ENCODE data around the gene SLC7A6. TPM values are rescaled to one million over a fixed set of nuclear protein-coding genes. Genes with fewer than 3 reads are reported as not detected.

Gene SLC7A6
- total and polyA plus RNA-seq, 2 experiments from 2014 or later, result 17.3 to 20.9 TPM

DNA sequence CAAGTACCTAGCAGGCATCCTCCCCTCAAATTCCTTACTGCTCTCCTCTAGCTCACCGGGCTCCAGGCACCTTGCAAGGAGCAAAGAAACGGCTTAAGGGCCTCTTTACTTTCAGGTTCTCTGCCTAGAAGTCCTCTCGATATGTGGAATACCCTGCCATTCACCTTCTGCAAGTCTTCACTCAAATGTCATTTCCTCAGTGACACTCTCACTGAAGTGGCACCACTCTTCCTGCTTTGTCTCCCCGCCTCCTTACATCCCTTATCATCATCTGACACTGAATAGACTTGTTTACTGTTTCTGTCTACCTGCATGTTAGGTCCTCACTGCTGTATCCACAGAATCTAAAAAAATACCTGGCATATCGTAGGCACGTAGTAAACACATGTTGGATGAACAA, 45.5 kb downstream of the SLC7A6 start:
- Histone ChIP-seq H3K36me3 (ENCODE audit: low read depth) (peaks cover 17% of the 10 kb centered on the region; the same call in 1 of the 2 replicates), H3K4me2 (ENCODE audit: unreplicated experiment) (peak overlapping the region; percentile 89), H3K79me2 (ENCODE audit: insufficient read depth) (peaks cover 95% of the 10 kb centered on the region), H3K27ac (peak overlapping the region; percentile 71), H3K9me3 (ENCODE audit: low read depth) (no peaks in the 10 kb centered on the region), H3K9me2 (ENCODE audit: insufficient read depth) (no peaks in the 10 kb centered on the region), H3K4me1 (ENCODE audit: insufficient read depth) (peaks cover 9% of the 10 kb centered on the region), H3K4me3 (peak overlapping the region; percentile 90), H3K27me3 (replicated peaks; ENCODE audit: insufficient read depth) (no peaks in the 10 kb centered on the region), H3K9ac (peak overlapping the region; percentile 93), H2AFZ (peak overlapping the region; percentile 93), H3F3A (ENCODE audit: insufficient read depth) (no peaks in the 10 kb centered on the region), H4K20me1 (ENCODE audit: insufficient read depth) (no peaks in the 10 kb centered on the region)
- in situ Hi-C loops (cut with MboI), result no loop called here
- 42 to 45% methylated on average over 6 of the region's 6 CpGs for WGBS, 2 experiments (ENCODE audit: low coverage in 1 of 2, low lambda C conversion rate in 2 of 2, missing lambda C conversion rate in 2 of 2)
- DNase-seq, result no peak
- TF ChIP-seq EZH2phosphoT487 (IDR thresholded peaks at IDR 0.05; ENCODE audit: insufficient read depth, low read depth), result no peak
- no peak for TF ChIP-seq EZH2 (IDR thresholded peaks at IDR 0.05; ENCODE audit: insufficient read depth, poor library complexity, severe bottlenecking)

DNA sequence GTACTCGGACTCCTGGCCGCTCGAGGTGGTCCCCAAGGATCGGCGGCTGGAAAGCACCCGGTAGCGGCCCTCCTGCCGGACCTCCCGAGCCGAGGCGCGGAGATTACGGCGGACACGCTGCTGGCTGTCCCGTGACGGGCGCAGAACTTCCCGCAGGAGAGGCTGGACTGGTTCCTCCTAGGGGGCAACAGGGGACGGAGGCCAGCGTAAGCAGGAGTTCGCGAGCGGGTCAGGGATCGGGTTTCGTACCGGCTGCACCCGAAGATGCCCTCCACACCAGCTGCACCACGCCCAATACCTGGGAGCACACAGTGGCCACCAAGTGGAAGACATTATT, 46.1 kb downstream of the SLC7A6 start:
- in situ Hi-C loops (cut with MboI), result no loop called here
- Histone ChIP-seq H3K36me3 (ENCODE audit: low read depth) (peaks cover 21% of the 10 kb centered on the region; the same call in 1 of the 2 replicates), H3K9me2 (ENCODE audit: insufficient read depth) (no peaks in the 10 kb centered on the region), H3K4me1 (ENCODE audit: insufficient read depth) (peaks cover 9% of the 10 kb centered on the region), H3K9ac (peak overlapping the region; percentile 93), H3F3A (ENCODE audit: insufficient read depth) (no peaks in the 10 kb centered on the region), H3K27me3 (replicated peaks; ENCODE audit: insufficient read depth) (no peaks in the 10 kb centered on the region), H3K79me2 (ENCODE audit: insufficient read depth) (peaks cover 95% of the 10 kb centered on the region), H3K9me3 (ENCODE audit: low read depth) (no peaks in the 10 kb centered on the region), H3K27ac (peak overlapping the region; percentile 71), H3K4me3 (peak overlapping the region; percentile 90), H3K4me2 (ENCODE audit: unreplicated experiment) (peak overlapping the region; percentile 89), H4K20me1 (ENCODE audit: insufficient read depth) (no peaks in the 10 kb centered on the region), H2AFZ (peak overlapping the region; percentile 93)
- DNase-seq, result peak; percentile 66
- WGBS, 2 experiments (ENCODE audit: low coverage in 1 of 2, low lambda C conversion rate in 2 of 2, missing lambda C conversion rate in 2 of 2), result 0 to 1% methylated on average over 18 to 29 of the region's 29 CpGs
- TF ChIP-seq EZH2phosphoT487 (IDR thresholded peaks at IDR 0.05; ENCODE audit: insufficient read depth, low read depth) (no peak), EZH2 (IDR thresholded peaks at IDR 0.05; ENCODE audit: insufficient read depth, poor library complexity, severe bottlenecking) (no peak)

DNA sequence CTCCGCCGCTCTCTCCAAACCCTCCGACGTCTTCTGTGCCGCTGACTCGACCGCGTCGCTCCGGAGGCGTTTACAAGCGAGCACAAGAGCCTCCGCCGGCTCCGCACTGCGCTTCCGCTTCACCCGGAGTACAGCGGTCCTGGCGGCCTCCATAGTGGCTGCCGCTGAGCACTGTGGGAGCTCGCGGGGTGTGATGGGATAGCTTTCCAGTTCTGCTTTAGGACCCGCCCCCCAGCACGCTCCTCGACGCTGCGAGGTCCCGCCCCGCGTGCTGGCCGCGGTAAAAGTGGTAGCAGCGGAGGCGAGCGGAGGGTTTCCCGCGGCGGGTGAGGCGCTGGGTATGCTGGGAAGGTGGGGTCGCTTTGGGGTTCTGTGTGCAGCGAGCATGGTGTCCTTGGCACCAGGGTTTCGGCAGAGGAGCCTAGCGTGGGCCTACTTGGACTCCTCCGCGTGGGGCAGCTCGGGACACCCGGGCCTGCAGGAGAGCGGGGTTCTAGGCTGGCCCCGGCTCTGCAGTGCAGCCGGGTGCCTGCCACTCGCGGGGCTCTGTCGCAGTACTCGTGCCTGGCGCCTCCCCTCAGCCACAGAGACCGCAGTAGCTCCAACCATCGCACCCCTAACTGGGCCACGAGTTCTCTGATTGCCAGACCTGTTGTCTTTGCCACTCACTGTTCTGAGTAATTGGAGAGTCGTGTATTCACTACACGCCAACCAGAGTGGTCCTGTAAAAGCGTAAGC, 46.6 kb downstream of the SLC7A6 start, which contains the start of the genes PRMT7 and SLC7A6OS:
Gene PRMT7 (plus strand): TSS at position 246 of the 738 bp plus-strand sequence. CDS start 4,961 bp downstream, outside the sequence.
Gene SLC7A6OS (minus strand): TSS at position 173 of the 738 bp plus-strand sequence. CDS start 20 bp downstream, at position 153.
- H3K9me2 ChIP-seq (ENCODE audit: insufficient read depth), result no peaks in the 10 kb centered on the region
- peak within 1 kb of the TSS; percentile 93 for H3K9ac ChIP-seq
- H4K20me1 ChIP-seq (ENCODE audit: insufficient read depth), result no peaks in the 10 kb centered on the region
- no peaks in the 10 kb centered on the region for H3K9me3 ChIP-seq (ENCODE audit: low read depth)
- 0 to 2% methylated on average over 51 to 58 of the region's 62 CpGs for WGBS, 2 experiments (ENCODE audit: low coverage in 1 of 2, low lambda C conversion rate in 2 of 2, missing lambda C conversion rate in 2 of 2)
- H3K4me1 ChIP-seq (ENCODE audit: insufficient read depth), result peaks cover 9% of the 10 kb centered on the region
- no peaks in the 10 kb centered on the region for H3K27me3 ChIP-seq (replicated peaks; ENCODE audit: insufficient read depth)
- peak within 1 kb of the TSS; percentile 89 for H3K4me2 ChIP-seq (ENCODE audit: unreplicated experiment)
- H3K36me3 ChIP-seq (ENCODE audit: low read depth), result peaks cover 24% of the 10 kb centered on the region; the same call in 1 of the 2 replicates
- peak within 1 kb of the TSS; percentile 71 for H3K27ac ChIP-seq
- DNase-seq, result peak; percentile 98
- H3F3A ChIP-seq (ENCODE audit: insufficient read depth), result no peaks in the 10 kb centered on the region
- TF ChIP-seq EZH2phosphoT487 (IDR thresholded peaks at IDR 0.05; ENCODE audit: insufficient read depth, low read depth) (no peak), EZH2 (IDR thresholded peaks at IDR 0.05; ENCODE audit: insufficient read depth, poor library complexity, severe bottlenecking) (no peak)
- in situ Hi-C loops (cut with MboI), result no loop called here
- H2AFZ ChIP-seq, result peak within 1 kb of the TSS; percentile 93
- peaks cover 90% of the 10 kb centered on the region for H3K79me2 ChIP-seq (ENCODE audit: insufficient read depth)
- peak within 1 kb of the TSS; percentile 90 for H3K4me3 ChIP-seq

DNA sequence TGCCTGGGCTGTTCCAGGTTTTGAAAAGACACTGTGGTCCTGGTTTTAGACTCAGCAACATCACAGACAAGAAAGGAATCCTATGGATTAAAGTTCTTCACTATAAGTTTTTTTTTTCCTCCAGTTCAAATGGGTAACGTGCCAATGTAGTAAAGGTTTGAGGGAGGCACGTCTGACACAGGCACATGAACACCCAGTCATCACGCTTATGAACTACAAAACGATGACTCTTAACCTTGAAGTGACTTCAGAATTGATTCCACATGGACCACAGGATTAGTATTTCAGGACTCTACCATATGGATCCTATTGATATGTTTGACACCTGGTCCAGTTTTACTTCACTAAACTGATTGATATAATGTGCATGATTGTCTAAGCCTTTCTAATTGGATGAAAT, 48.8 kb downstream of the SLC7A6 start:
- Histone ChIP-seq H3K9ac (no peak overlapping the region), H3F3A (ENCODE audit: insufficient read depth) (no peaks in the 10 kb centered on the region), H3K4me3 (no peak overlapping the region), H3K9me2 (ENCODE audit: insufficient read depth) (no peaks in the 10 kb centered on the region), H3K27ac (no peak overlapping the region), H3K9me3 (ENCODE audit: low read depth) (no peaks in the 10 kb centered on the region), H3K36me3 (ENCODE audit: low read depth) (peaks cover 20% of the 10 kb centered on the region; the same call in 1 of the 2 replicates), H3K79me2 (ENCODE audit: insufficient read depth) (peaks cover 68% of the 10 kb centered on the region), H3K4me1 (ENCODE audit: insufficient read depth) (peaks cover 9% of the 10 kb centered on the region), H3K4me2 (ENCODE audit: unreplicated experiment) (no peak overlapping the region), H4K20me1 (ENCODE audit: insufficient read depth) (no peaks in the 10 kb centered on the region), H3K27me3 (replicated peaks; ENCODE audit: insufficient read depth) (no peaks in the 10 kb centered on the region), H2AFZ (no peak overlapping the region)
- 46 to 47% methylated on average over 4 of the region's 4 CpGs for WGBS, 2 experiments (ENCODE audit: low coverage in 1 of 2, low lambda C conversion rate in 2 of 2, missing lambda C conversion rate in 2 of 2)
- peak; percentile 38 for DNase-seq
- TF ChIP-seq EZH2phosphoT487 (IDR thresholded peaks at IDR 0.05; ENCODE audit: insufficient read depth, low read depth) (no peak), EZH2 (IDR thresholded peaks at IDR 0.05; ENCODE audit: insufficient read depth, poor library complexity, severe bottlenecking) (no peak)
- in situ Hi-C loops (cut with MboI), result no loop called here
